GM19035 (cell line): ENCODE data around the gene FRMD7.

Experiments
- ATAC-seq: cut with Tn5 transposase; IDR thresholded peaks from one replicate; pipeline ENCODE4 v1.9.1; 2021; ENCODE audit not compliant: unreplicated experiment

FRMD7 gene

GRCh38 chrX:132037479-132037993 is 90.3 kb downstream of the FRMD7 start:
- ATAC-seq, result no peak

GRCh38 chrX:132034648-132035047 is 93.2 kb downstream of the FRMD7 start:
- ATAC-seq, result no peak

GRCh38 chrX:132033166-132033565 is 94.7 kb downstream of the FRMD7 start:
- ATAC-seq, result no peak

- no peak for ATAC-seq
Observed at GRCh38 chrX:132031867-132032266, 96.0 kb downstream of the FRMD7 start.

GRCh38 chrX:132030264-132030663 is 97.6 kb downstream of the FRMD7 start:
- no peak for ATAC-seq
